HG03354 (cell line): ENCODE results near the gene ATP6V0E1.
"Not testable (repeated sequence)": the region's sequence is repeated elsewhere in the genome, so short reads cannot be mapped to it uniquely, and the experiment has no call there.

ENCODE experiments used
- ATAC-seq: cut with Tn5 transposase; IDR thresholded peaks from one replicate; pipeline ENCODE4 v1.9.1; 2021; ENCODE audit warnings: mild to moderate bottlenecking; ENCODE audit not compliant: unreplicated experiment, poor library complexity, severe bottlenecking

ATP6V0E1 gene

GRCh38 chr5:172999372-172999973, 15.9 kb downstream of the ATP6V0E1 start:
- ATAC-seq = no peak

GRCh38 chr5:172999974-173000373, 16.4 kb downstream of the ATP6V0E1 start:
- no peak for ATAC-seq

- peak; percentile 64 for ATAC-seq
Observed at GRCh38 chr5:173001229-173001841, 17.8 kb downstream of the ATP6V0E1 start.

- ATAC-seq = no peak
Observed at GRCh38 chr5:173003360-173003759, 19.8 kb downstream of the ATP6V0E1 start.

- no peak for ATAC-seq
Observed at GRCh38 chr5:173004013-173004412, 20.4 kb downstream of the ATP6V0E1 start.

- ATAC-seq = no peak
Observed at GRCh38 chr5:173004447-173004846, 20.9 kb downstream of the ATP6V0E1 start.

- no peak for ATAC-seq
Observed at GRCh38 chr5:173010021-173010420, 26.4 kb downstream of the ATP6V0E1 start.

GRCh38 chr5:173010547-173011464, 27.2 kb downstream of the ATP6V0E1 start:
- ATAC-seq = no peak

GRCh38 chr5:173011566-173011965, 28.0 kb downstream of the ATP6V0E1 start:
- ATAC-seq = no peak

- no peak for ATAC-seq
Observed at GRCh38 chr5:173012882-173013281, 29.3 kb downstream of the ATP6V0E1 start.

GRCh38 chr5:173014671-173015070, 31.1 kb downstream of the ATP6V0E1 start:
- ATAC-seq = no peak

GRCh38 chr5:173015192-173015591, 31.6 kb downstream of the ATP6V0E1 start:
- ATAC-seq = no peak

GRCh38 chr5:173015598-173016455, 32.3 kb downstream of the ATP6V0E1 start:
- ATAC-seq = no peak

GRCh38 chr5:173016598-173017046, 33.1 kb downstream of the ATP6V0E1 start:
- ATAC-seq = no peak

- ATAC-seq = not testable (repeated sequence)
Observed at GRCh38 chr5:173017087-173017486, 33.5 kb downstream of the ATP6V0E1 start.

GRCh38 chr5:173018358-173018757, 34.8 kb downstream of the ATP6V0E1 start:
- ATAC-seq = no peak

GRCh38 chr5:173020154-173020581, 36.6 kb downstream of the ATP6V0E1 start:
- no peak for ATAC-seq

GRCh38 chr5:173020643-173021042, 37.1 kb downstream of the ATP6V0E1 start:
- no peak for ATAC-seq

GRCh38 chr5:173025651-173026050, 42.1 kb downstream of the ATP6V0E1 start:
- ATAC-seq = no peak

- no peak for ATAC-seq
Observed at GRCh38 chr5:173027905-173028304, 44.3 kb downstream of the ATP6V0E1 start.
